Testis (tissue), 2 donors: Measurements from ENCODE around the gene DPH3.

Source experiments
- POLR2A ChIP-seq: fragments of 450-650 bp; IDR thresholded peaks from one replicate; pipeline ENCODE4 v1.6.1; 2017; ENCODE audit warnings: antibody characterized with exemption, mild to moderate bottlenecking, moderate library complexity
- TF ChIP-seq, protein P1 (sequence below), 3 experiments: fragments of 450-650 bp in 2 of 3; fragments of 200-600 bp in 1 of 3; sonication (generic) in 1 of 3; IDR thresholded peaks; one replicate each; pipeline ENCODE4 v1.5.1; 2016 to 2019; ENCODE audit warnings: antibody characterized with exemption in 3 of 3, mild to moderate bottlenecking in 2 of 3, moderate library complexity in 1 of 3

GRCh38 chr3:16280671-16281070, 15.9 kb upstream of the DPH3 start:
- TF ChIP-seq, protein P1, sequence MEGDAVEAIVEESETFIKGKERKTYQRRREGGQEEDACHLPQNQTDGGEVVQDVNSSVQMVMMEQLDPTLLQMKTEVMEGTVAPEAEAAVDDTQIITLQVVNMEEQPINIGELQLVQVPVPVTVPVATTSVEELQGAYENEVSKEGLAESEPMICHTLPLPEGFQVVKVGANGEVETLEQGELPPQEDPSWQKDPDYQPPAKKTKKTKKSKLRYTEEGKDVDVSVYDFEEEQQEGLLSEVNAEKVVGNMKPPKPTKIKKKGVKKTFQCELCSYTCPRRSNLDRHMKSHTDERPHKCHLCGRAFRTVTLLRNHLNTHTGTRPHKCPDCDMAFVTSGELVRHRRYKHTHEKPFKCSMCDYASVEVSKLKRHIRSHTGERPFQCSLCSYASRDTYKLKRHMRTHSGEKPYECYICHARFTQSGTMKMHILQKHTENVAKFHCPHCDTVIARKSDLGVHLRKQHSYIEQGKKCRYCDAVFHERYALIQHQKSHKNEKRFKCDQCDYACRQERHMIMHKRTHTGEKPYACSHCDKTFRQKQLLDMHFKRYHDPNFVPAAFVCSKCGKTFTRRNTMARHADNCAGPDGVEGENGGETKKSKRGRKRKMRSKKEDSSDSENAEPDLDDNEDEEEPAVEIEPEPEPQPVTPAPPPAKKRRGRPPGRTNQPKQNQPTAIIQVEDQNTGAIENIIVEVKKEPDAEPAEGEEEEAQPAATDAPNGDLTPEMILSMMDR (IDR thresholded peaks at IDR 0.05), result no peak
- no peak for TF ChIP-seq POLR2A
